ENCODE measurements around the gene NCAM1.

DNA sequence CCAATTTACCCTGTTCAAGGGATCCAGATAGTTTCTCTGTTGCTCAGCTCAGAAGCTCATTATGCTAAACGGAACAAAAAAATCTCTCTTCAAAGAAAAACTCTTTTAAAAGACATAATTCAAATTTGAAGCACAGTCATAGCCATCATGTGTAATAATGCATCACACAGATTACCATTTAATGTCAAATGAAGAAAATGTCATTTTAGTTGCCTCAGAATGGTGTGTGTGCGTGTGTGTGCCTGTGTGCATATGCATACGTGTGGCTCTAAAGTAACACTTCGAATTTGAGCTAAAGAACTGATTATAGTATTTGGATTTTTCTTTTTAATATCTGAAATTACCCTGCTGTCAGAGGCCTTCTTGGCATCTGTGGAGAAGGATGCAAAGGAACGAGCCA is 363.0 kb downstream of the NCAM1 start:
- TF ChIP-seq CTCF (tag by site-specific recombination; IDR thresholded peaks at IDR 0.05), result no peak
- no peak for TF ChIP-seq ZNF354C (tag by site-specific recombination; IDR thresholded peaks at IDR 0.05; ENCODE audit: borderline replicate concordance, low read depth)
- no peak for TF ChIP-seq KLF9 (tag by site-specific recombination; IDR thresholded peaks at IDR 0.05; ENCODE audit: low read depth)
- no peak for TF ChIP-seq ZNF138 (tag by site-specific recombination; IDR thresholded peaks at IDR 0.05; ENCODE audit: borderline replicate concordance)
- TF ChIP-seq, protein P1, sequence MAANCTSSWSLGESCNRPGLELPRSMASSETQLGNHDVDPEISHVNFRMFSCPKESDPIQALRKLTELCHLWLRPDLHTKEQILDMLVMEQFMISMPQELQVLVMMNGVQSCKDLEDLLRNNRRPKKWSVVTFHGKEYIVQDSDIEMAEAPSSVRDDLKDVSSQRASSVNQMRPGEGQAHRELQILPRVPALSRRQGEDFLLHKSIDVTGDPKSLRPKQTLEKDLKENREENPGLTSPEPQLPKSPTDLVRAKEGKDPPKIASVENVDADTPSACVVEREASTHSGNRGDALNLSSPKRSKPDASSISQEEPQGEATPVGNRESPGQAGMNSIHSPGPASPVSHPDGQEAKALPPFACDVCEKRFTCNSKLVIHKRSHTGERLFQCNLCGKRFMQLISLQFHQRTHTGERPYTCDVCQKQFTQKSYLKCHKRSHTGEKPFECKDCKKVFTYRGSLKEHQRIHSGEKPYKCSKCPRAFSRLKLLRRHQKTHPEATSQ (tag by site-specific recombination; IDR thresholded peaks at IDR 0.05), result no peak
- TF ChIP-seq REST (tag by site-specific recombination; IDR thresholded peaks at IDR 0.05), result no peak

Data from HEK293 (cell line).